ENCODE results near the gene NOTUM. TPM values are rescaled to one million over a fixed set of nuclear protein-coding genes. Genes with fewer than 3 reads are reported as not detected.
A peak's percentile ranks its signal among the peaks of the same experiment; 100 is the strongest.

Gene NOTUM
- total RNA-seq, 6 donors from 2014 or later, result 0.89 to 5.0 (median 2.3) TPM

GRCh38 chr17:81939218-81939617 is 21.8 kb downstream of the NOTUM start:
- H3K4me3 ChIP-seq, result no peak overlapping the region
- peak in 1 of 2 donors; percentile 52 for DNase-seq
- ATAC-seq (ENCODE audit: low FRiP score in 2 of 2), result no peak
- H3K27ac ChIP-seq, result no peak overlapping the region
- peaks cover 0 to 3% (median 0%) of the 10 kb centered on the region in 4 donors for H3K27me3 ChIP-seq
- peaks cover 14 to 36% (median 14%) of the 10 kb centered on the region in 4 donors for H3K4me1 ChIP-seq
- WGBS, 2 donors, result 63% methylated on average over 15 of the region's 15 CpGs; no CpG with 5 or more reads in 1 of the 2 donors
- TF ChIP-seq CTCF (IDR thresholded peaks at IDR 0.05) (no peak), EP300 (IDR thresholded peaks at IDR 0.05) (no peak), POLR2A (IDR thresholded peaks at IDR 0.05) (no peak), POLR2AphosphoS5 (IDR thresholded peaks at IDR 0.05) (no peak)
- no peaks in the 10 kb centered on the region for H3K9me3 ChIP-seq
- no peaks in the 10 kb centered on the region for H3K36me3 ChIP-seq

- peak in 1 of 2 donors; percentile 52 for DNase-seq
- 88% methylated on average over 5 of the region's 6 CpGs; no CpG with 5 or more reads in 1 of the 2 donors for WGBS, 2 donors
- TF ChIP-seq POLR2AphosphoS5 (IDR thresholded peaks at IDR 0.05), result no peak
- TF ChIP-seq POLR2A (IDR thresholded peaks at IDR 0.05), result no peak
- TF ChIP-seq EP300 (IDR thresholded peaks at IDR 0.05), result no peak
- TF ChIP-seq CTCF (IDR thresholded peaks at IDR 0.05), result no peak
- Histone ChIP-seq H3K36me3 (no peaks in the 10 kb centered on the region), H3K4me1 (peaks cover 14 to 46% (median 24%) of the 10 kb centered on the region in 4 donors), H3K9me3 (no peaks in the 10 kb centered on the region), H3K27ac (no peak overlapping the region), H3K27me3 (peaks cover 0 to 3% (median 0%) of the 10 kb centered on the region in 4 donors), H3K4me3 (no peak overlapping the region)
- no peak for ATAC-seq (ENCODE audit: low FRiP score in 2 of 2)
Observed at GRCh38 chr17:81935709-81936084, 25.3 kb downstream of the NOTUM start.

GRCh38 chr17:81934850-81935708 is 25.9 kb downstream of the NOTUM start:
- H3K27me3 ChIP-seq, result peaks cover 0 to 3% (median 0%) of the 10 kb centered on the region in 4 donors
- no peak for ATAC-seq (ENCODE audit: low FRiP score in 2 of 2)
- WGBS, 2 donors, result 90 to 93% methylated on average over 34 to 36 of the region's 38 CpGs
- H3K4me3 ChIP-seq, result no peak overlapping the region
- peak in 1 of 2 donors; percentile 77 for DNase-seq
- H3K27ac ChIP-seq, result no peak overlapping the region
- peaks cover 14 to 45% (median 24%) of the 10 kb centered on the region in 4 donors for H3K4me1 ChIP-seq
- H3K9me3 ChIP-seq, result no peaks in the 10 kb centered on the region
- no peaks in the 10 kb centered on the region for H3K36me3 ChIP-seq
- TF ChIP-seq POLR2AphosphoS5 (IDR thresholded peaks at IDR 0.05), result no peak
- TF ChIP-seq CTCF (IDR thresholded peaks at IDR 0.05), result no peak
- TF ChIP-seq EP300 (IDR thresholded peaks at IDR 0.05), result no peak
- TF ChIP-seq POLR2A (IDR thresholded peaks at IDR 0.05), result no peak

- Histone ChIP-seq H3K27ac (no peak overlapping the region), H3K4me1 (peaks cover 14 to 36% (median 24%) of the 10 kb centered on the region in 4 donors), H3K27me3 (no peaks in the 10 kb centered on the region), H3K4me3 (no peak overlapping the region), H3K36me3 (no peaks in the 10 kb centered on the region), H3K9me3 (no peaks in the 10 kb centered on the region)
- DNase-seq (peak in 1 of 2 donors; percentile 71), ATAC-seq (ENCODE audit: low FRiP score in 2 of 2) (no peak)
- TF ChIP-seq EP300 (IDR thresholded peaks at IDR 0.05) (no peak), POLR2A (IDR thresholded peaks at IDR 0.05) (no peak), CTCF (IDR thresholded peaks at IDR 0.05) (no peak), POLR2AphosphoS5 (IDR thresholded peaks at IDR 0.05) (no peak)
- 85 to 92% methylated on average over 13 to 15 of the region's 23 CpGs for WGBS, 2 donors
Observed at GRCh38 chr17:81934098-81934757, 26.8 kb downstream of the NOTUM start.

All from upper lobe of left lung (tissue), 6 donors.